Hepatocyte (in vitro differentiated cells): ENCODE data around the gene DVL1.

Experiments
- CTCF ChIP-seq: fragments of 200-600 bp; sonication (generic); IDR thresholded peaks from 2 replicates; pipeline ENCODE4 v1.5.1; 2016; ENCODE audit warnings: antibody characterized with exemption, mild to moderate bottlenecking; ENCODE audit not compliant: poor library complexity
- EZH2 ChIP-seq: fragments of 200-600 bp; sonication (generic); IDR thresholded peaks from 2 replicates; pipeline ENCODE4 v1.6.1; 2016; ENCODE audit warnings: antibody characterized with exemption, mild to moderate bottlenecking, borderline replicate concordance

GRCh38 chr1:1302951-1303509, 46.2 kb downstream of the DVL1 start:
- TF ChIP-seq EZH2, result no peak
- no peak for TF ChIP-seq CTCF
